Renal pelvis (tissue), 12 donors: ENCODE results near the gene CCDC28B. TPM values are rescaled to one million over a fixed set of nuclear protein-coding genes. Genes with fewer than 3 reads are reported as not detected.
A peak's percentile ranks its signal among the peaks of the same experiment; 100 is the strongest.
"Not testable (repeated sequence)": the region's sequence is repeated elsewhere in the genome, so short reads cannot be mapped to it uniquely, and the experiment has no call there.

Experiments used
- DNase-seq: peaks from one replicate; pipeline ENCODE4 v3.0.0-alpha.2; 2013
- long read RNA-seq, 16 experiments: transcript quantifications; one replicate each; lab custom pipeline, GENCODE V29; 2026
- polyA plus RNA-seq, 3 donors: library from polyadenylated mRNA; unstranded; fragments of 120-200 nt; gene quantifications; one replicate each; pipeline ENCODE4 v1.2.1, GENCODE V29; 2013; ENCODE audit not compliant: insufficient read length in 3 of 3

Gene CCDC28B
- 10 to 100 TPM; 26.7 to 29.5 (median 27.1) TPM for polyA plus RNA-seq
- long read RNA-seq, donor 1, transcript CCDC28B-201 (6 exons, 1,089 nt) = major isoform, 12 of 23 reads
- long read RNA-seq, donor 1, partial matches to known transcripts = 11 of 23 reads
- long read RNA-seq, donor 1, other reads (novel, unspliced or antisense) = 0 of 23 reads
- long read RNA-seq, donor 2, transcript CCDC28B-201 (6 exons, 1,089 nt) = major isoform, 6 of 6 reads
- long read RNA-seq, donor 2, partial matches to known transcripts = 0 of 6 reads
- long read RNA-seq, donor 2, other reads (novel, unspliced or antisense) = 0 of 6 reads
- long read RNA-seq, donor 3, transcript CCDC28B-201 (6 exons, 1,089 nt) = major isoform, 13 of 13 reads
- long read RNA-seq, donor 3, partial matches to known transcripts = 0 of 13 reads
- long read RNA-seq, donor 3, other reads (novel, unspliced or antisense) = 0 of 13 reads
- long read RNA-seq, donor 4, transcript CCDC28B-201 (6 exons, 1,089 nt) = major isoform, 16 of 16 reads
- long read RNA-seq, donor 4, partial matches to known transcripts = 0 of 16 reads
- long read RNA-seq, donor 4, other reads (novel, unspliced or antisense) = 0 of 16 reads
- long read RNA-seq, donor 5, partial matches to known transcripts = 0 of 4 reads
- long read RNA-seq, donor 5, other reads (novel, unspliced or antisense) = 0 of 4 reads
- long read RNA-seq, donor 6, transcript CCDC28B-201 (6 exons, 1,089 nt) = major isoform, 8 of 9 reads
- long read RNA-seq, donor 6, partial matches to known transcripts = 0 of 9 reads
- long read RNA-seq, donor 6, other reads (novel, unspliced or antisense) = 0 of 9 reads
- long read RNA-seq, donor 7, transcript CCDC28B-201 (6 exons, 1,089 nt) = major isoform, 12 of 13 reads
- long read RNA-seq, donor 7, partial matches to known transcripts = 0 of 13 reads
- long read RNA-seq, donor 7, other reads (novel, unspliced or antisense) = 0 of 13 reads
- long read RNA-seq, donor 8, transcript CCDC28B-201 (6 exons, 1,089 nt) = major isoform, 14 of 14 reads
- long read RNA-seq, donor 8, partial matches to known transcripts = 0 of 14 reads
- long read RNA-seq, donor 8, other reads (novel, unspliced or antisense) = 0 of 14 reads
- long read RNA-seq, donor 9, transcript CCDC28B-201 (6 exons, 1,089 nt) = major isoform, 23 of 35 reads
- long read RNA-seq, donor 9, partial matches to known transcripts = 12 of 35 reads
- long read RNA-seq, donor 9, other reads (novel, unspliced or antisense) = 0 of 35 reads
- long read RNA-seq, donor 10, transcript CCDC28B-201 (6 exons, 1,089 nt) = major isoform, 9 of 9 reads
- long read RNA-seq, donor 10, partial matches to known transcripts = 0 of 9 reads
- long read RNA-seq, donor 10, other reads (novel, unspliced or antisense) = 0 of 9 reads
- long read RNA-seq, donor 11, transcript CCDC28B-201 (6 exons, 1,089 nt) = major isoform, 6 of 6 reads
- long read RNA-seq, donor 11, partial matches to known transcripts = 0 of 6 reads
- long read RNA-seq, donor 11, other reads (novel, unspliced or antisense) = 0 of 6 reads
- long read RNA-seq, donor 12, transcript CCDC28B-201 (6 exons, 1,089 nt) = major isoform, 15 of 15 reads
- long read RNA-seq, donor 12, partial matches to known transcripts = 0 of 15 reads
- long read RNA-seq, donor 12, other reads (novel, unspliced or antisense) = 0 of 15 reads
- long read RNA-seq, donor 13, transcript CCDC28B-201 (6 exons, 1,089 nt) = major isoform, 8 of 8 reads
- long read RNA-seq, donor 13, partial matches to known transcripts = 0 of 8 reads
- long read RNA-seq, donor 13, other reads (novel, unspliced or antisense) = 0 of 8 reads
- long read RNA-seq, donor 14 = 0 reads
- long read RNA-seq, donor 15, transcript CCDC28B-201 (6 exons, 1,089 nt) = major isoform, 8 of 8 reads
- long read RNA-seq, donor 15, partial matches to known transcripts = 0 of 8 reads
- long read RNA-seq, donor 15, other reads (novel, unspliced or antisense) = 0 of 8 reads
- long read RNA-seq, donor 16, transcript CCDC28B-201 (6 exons, 1,089 nt) = major isoform, 16 of 25 reads
- long read RNA-seq, donor 16, partial matches to known transcripts = 7 of 25 reads
- long read RNA-seq, donor 16, other reads (novel, unspliced or antisense) = 0 of 25 reads

- DNase-seq = peak; percentile 70
Observed at GRCh38 chr1:32200226-32201010, at the start of gene CCDC28B. Gene CCDC28B, plus strand, starts transcription at chr1:32200595. Its CDS starts 1,341 bp downstream, at chr1:32201936.

GRCh38 chr1:32150847-32151246 is 49.5 kb upstream of the CCDC28B start:
- DNase-seq = peak; percentile 4

GRCh38 chr1:32151319-32151787 is 49.0 kb upstream of the CCDC28B start:
- DNase-seq = peak; percentile 36

- DNase-seq = no peak
Observed at GRCh38 chr1:32159189-32159588, 41.2 kb upstream of the CCDC28B start.

- DNase-seq = no peak
Observed at GRCh38 chr1:32163405-32163804, 37.0 kb upstream of the CCDC28B start.

- not testable (repeated sequence) for DNase-seq
Observed at GRCh38 chr1:32165633-32166032, 34.8 kb upstream of the CCDC28B start.

GRCh38 chr1:32170991-32171390 is 29.4 kb upstream of the CCDC28B start:
- no peak for DNase-seq

- no peak for DNase-seq
Observed at GRCh38 chr1:32172621-32173245, 27.7 kb upstream of the CCDC28B start.

GRCh38 chr1:32178380-32179192 is 21.8 kb upstream of the CCDC28B start:
- DNase-seq = no peak

GRCh38 chr1:32179193-32179442 is 21.3 kb upstream of the CCDC28B start:
- DNase-seq = no peak

GRCh38 chr1:32179443-32180185 is 20.8 kb upstream of the CCDC28B start, which contains the start of gene TXLNA:
Gene TXLNA, plus strand, starts transcription at chr1:32179675. Its CDS starts 671 bp downstream, at chr1:32180346.
- peak; percentile 93 for DNase-seq

- peak; percentile 47 for DNase-seq
Observed at GRCh38 chr1:32180186-32181060, 20.0 kb upstream of the CCDC28B start.

GRCh38 chr1:32181065-32181464 is 19.3 kb upstream of the CCDC28B start:
- DNase-seq = no peak

- no peak for DNase-seq
Observed at GRCh38 chr1:32181563-32181962, 18.8 kb upstream of the CCDC28B start.

- DNase-seq = no peak
Observed at GRCh38 chr1:32182060-32182459, 18.3 kb upstream of the CCDC28B start.

GRCh38 chr1:32184650-32185049 is 15.7 kb upstream of the CCDC28B start:
- DNase-seq = no peak
